NCI-H1694 treated with DMSO at 0.1 percent for 48 hours (cell line): ENCODE measurements around the gene PHTF2.
A peak's percentile ranks its signal among the peaks of the same experiment; 100 is the strongest.

Experiments used
- DNase-seq: peaks from one replicate; lab custom pipeline; 2025; lab: John Stamatoyannopoulos, UW

The PHTF2 gene

DNA sequence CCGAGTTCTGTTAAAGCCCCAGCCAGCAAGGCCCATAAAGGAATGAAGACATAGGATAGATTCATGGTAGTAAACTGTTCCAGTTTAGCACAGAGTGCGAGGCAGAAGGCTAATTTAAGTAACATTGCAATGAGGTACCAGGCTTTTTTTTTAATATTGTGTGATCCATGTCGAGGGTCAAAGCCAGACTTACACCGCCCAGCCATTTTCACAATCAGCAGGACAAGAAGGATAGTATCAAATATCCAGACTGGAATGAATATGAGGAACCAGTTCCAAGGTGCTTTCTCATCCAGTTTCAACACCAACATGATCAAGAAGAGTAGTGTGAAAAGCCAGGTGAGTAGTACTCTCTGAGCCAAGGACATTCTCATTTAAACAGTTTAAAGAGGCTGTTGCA lies 4.6 kb upstream of the PHTF2 start:
- no peak for DNase-seq

GRCh38 chr7:77796109-77796508 lies 2.5 kb upstream of the PHTF2 start:
- DNase-seq, result no peak

- no peak for DNase-seq
Measured at GRCh38 chr7:77796960-77797359, 1.6 kb upstream of the PHTF2 start.

- DNase-seq, result no peak
Measured at GRCh38 chr7:77797734-77798393, 709 bp upstream of the PHTF2 start.

- peak; percentile 57 for DNase-seq
Measured at GRCh38 chr7:77799078-77799964, 748 bp downstream of the PHTF2 start.

GRCh38 chr7:77800158-77800557 lies 1.6 kb downstream of the PHTF2 start:
- no peak for DNase-seq

DNA sequence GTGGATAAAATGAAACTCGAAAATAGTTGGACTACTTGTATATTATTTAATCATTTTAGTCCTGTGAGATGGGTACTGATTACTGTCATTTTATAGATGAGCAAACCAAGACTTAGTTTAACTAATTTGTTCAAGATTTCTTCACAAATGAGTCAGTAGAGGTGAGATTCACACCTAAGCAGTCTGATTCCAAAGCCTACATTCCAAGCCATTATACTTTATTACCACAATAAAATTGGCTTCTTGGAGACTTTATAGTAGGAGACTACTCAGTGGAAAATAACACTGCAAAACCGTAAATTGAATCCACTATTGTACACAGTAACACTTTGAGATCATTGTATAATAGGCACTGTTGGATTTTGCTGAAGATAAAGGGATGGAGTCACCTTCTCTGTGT lies 2.2 kb downstream of the PHTF2 start:
- DNase-seq, result no peak

DNA sequence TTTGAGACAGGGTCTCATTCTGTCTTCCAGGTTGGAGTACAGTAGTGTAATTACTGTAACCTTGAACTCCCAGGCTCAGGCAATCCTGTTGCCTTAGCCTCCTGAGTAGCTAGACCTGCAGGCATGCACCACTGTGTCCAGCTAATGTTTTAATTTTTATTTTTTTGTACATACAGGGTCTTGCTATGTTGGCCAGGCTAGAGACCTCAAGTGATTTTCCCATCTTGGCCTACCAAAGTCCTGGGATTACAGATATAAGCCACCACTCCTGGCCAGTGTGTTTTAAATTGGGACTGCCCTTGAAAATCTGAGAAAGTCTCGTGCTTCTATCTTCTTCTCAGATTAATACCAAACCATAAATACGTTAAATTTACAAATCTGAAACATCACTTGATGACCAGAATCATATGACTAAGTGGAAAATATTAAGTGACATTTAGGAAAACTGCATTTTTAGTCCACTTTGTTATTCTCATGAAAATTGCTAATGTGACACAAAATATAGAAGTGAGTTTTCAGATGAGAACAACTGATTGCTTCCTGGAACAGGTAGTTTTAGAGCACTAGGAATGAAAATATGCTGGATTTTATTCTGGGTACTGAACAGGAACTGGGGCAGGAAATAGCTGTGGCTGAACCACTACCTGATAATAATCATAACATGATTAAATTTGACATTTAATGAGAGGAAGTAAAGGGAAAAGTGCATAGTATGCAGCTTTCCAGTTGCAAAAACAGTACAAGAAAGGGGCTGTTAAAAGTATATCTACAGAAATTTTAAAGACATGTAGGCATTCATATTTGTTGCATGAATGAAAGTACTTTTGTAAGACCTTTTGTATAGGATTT lies 4.2 kb downstream of the PHTF2 start:
- DNase-seq, result no peak

- no peak for DNase-seq
Measured at GRCh38 chr7:77806425-77806824, 7.9 kb downstream of the PHTF2 start.

- DNase-seq, result no peak
Measured at GRCh38 chr7:77808517-77808916, 9.9 kb downstream of the PHTF2 start.

GRCh38 chr7:77811516-77812289 lies 13.1 kb downstream of the PHTF2 start:
- DNase-seq, result no peak

DNA sequence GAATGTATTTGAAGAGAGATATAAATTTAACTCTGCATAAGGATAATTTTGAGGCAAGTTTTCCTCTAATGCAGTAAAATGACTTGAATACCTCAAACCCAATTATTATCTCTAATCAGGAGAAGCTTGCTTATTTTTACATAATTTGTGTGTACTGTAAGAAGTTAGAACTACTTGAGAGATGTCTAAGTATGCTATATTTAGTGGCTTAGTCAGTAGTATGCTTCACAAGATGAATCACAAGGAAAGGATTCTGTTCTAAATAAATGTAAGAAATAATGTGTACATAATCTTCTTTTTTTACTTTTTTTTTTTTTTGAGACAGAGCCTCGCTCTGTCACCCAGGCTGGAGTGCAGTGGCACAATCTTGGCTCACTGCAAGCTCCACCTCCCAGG lies 13.7 kb downstream of the PHTF2 start:
- DNase-seq, result no peak

DNA sequence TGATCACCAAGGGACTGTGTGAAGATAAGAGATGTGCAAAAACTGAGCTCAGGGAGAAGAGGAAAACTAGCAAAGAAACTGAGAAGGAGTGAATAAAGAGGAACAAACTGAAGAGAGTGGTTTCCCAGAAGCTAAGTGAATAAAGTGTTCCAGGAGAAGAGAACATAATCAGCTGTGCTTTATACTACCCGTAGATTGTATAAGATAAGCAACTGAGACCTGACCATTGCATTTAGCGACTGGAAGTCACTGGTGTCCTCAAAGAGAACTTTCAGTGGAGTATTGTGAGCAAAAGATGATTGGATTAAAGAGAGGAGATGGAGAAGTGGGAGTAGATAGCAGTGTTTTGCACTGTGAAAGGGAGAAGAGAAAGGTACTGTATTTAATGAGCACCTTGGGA lies 14.6 kb downstream of the PHTF2 start:
- no peak for DNase-seq

GRCh38 chr7:77819021-77819420 lies 20.4 kb downstream of the PHTF2 start:
- no peak for DNase-seq

DNA sequence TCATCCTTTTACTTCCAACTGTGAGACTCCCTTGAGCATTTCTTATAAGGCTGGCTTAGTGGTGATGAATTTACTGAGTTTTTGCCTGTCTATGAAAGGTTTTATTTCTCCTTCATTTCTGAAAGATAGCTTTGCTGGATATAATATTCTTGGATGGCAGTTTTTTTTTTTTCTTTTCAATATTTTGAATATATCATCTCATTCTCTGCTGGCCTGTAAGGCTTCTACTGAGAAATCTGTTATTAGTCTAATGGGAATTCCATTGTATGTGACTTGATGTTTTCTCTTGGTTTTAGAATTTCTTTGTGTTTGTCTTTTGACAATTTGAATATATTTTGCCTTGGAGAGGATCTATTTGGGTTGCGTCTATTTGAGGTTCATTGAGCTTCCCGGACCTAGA lies 22.4 kb downstream of the PHTF2 start:
- DNase-seq, result no peak

DNA sequence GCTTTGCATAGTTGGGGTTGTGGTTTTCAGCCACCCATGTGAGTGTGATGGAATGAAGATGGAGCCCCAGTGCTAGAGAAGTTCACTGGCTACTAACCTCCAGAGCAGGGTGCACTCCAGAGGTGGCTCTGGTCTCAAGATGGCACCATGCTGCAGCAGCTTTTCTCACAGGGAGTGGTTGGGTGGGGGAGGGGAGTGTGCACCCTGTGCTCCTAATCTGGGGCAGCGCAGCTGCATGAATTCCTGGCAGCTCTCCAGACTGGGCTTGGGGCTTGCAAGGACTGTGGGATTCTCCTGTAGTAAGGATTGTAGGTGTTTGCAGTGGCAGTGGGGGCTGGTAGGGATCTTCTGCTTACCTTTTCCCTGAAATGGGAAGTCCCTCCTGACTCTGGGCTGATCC lies 23.7 kb downstream of the PHTF2 start:
- DNase-seq, result no peak

GRCh38 chr7:77823787-77824186 lies 25.2 kb downstream of the PHTF2 start:
- no peak for DNase-seq

- no peak for DNase-seq
Measured at GRCh38 chr7:77824636-77825035, 26.1 kb downstream of the PHTF2 start.

DNA sequence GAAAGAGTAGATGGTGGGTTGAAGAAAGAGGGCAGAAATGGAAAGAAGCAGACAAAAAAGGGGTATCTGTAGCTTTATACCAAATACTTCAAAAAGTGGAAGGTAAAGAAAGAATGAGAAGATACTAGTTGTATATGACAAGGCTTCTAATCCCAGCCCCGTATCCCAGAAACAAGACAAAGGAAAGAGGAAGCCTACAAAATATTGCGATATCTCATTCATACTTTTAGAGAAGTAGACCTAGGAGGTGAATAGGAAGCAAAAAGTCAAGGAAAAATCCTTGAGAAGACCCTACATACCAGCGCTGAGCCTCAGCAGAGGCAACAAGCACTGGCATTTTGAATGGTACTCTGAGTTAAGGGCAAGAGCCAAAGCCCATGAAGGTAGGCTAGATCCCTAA lies 26.6 kb downstream of the PHTF2 start:
- no peak for DNase-seq

- DNase-seq, result no peak
Measured at GRCh38 chr7:77826300-77826699, 27.7 kb downstream of the PHTF2 start.

GRCh38 chr7:77827999-77828398 lies 29.4 kb downstream of the PHTF2 start:
- DNase-seq, result no peak
